IPS DF 4.7 (cell line): ENCODE results near the gene PRR23A.

Experiments used
- DNase-seq: peaks from one replicate; pipeline ENCODE4 v3.0.0-alpha.2; 2013; ENCODE audit warnings: low spot score; ENCODE audit errors: extremely low read depth

PRR23A gene

GRCh38 chr3:138972941-138973340 is 33.1 kb downstream of the PRR23A start:
- DNase-seq = no peak

GRCh38 chr3:138971766-138972320 is 34.2 kb downstream of the PRR23A start:
- DNase-seq = no peak

GRCh38 chr3:138964923-138965322 is 41.1 kb downstream of the PRR23A start:
- no peak for DNase-seq

GRCh38 chr3:138964264-138964663 is 41.8 kb downstream of the PRR23A start:
- no peak for DNase-seq

- no peak for DNase-seq
Measured at GRCh38 chr3:138962854-138963560, 43.1 kb downstream of the PRR23A start.

- DNase-seq = no peak
Measured at GRCh38 chr3:138960417-138960852, 45.6 kb downstream of the PRR23A start.
